Smooth muscle cell (in vitro differentiated cells): ENCODE measurements around the gene SEC11A. TPM values are rescaled to one million over a fixed set of nuclear protein-coding genes. Genes with fewer than 3 reads are reported as not detected.
A peak's percentile ranks its signal among the peaks of the same experiment; 100 is the strongest.

Experiments
- DNase-seq: peaks from one replicate; lab custom pipeline; 2025; ENCODE audit not compliant: unreplicated experiment; lab: John Stamatoyannopoulos, UW
- H2AFZ ChIP-seq: fragments of 200-600 bp; sonication (generic); 2 replicates; pipeline ENCODE4 v1.6.0; 2016; ENCODE audit warnings: antibody characterized with exemption, low read depth, mild to moderate bottlenecking
- H3F3A ChIP-seq: fragments of 200-600 bp; sonication (generic); 2 replicates; pipeline ENCODE4 v1.6.0; 2017; ENCODE audit warnings: antibody characterized with exemption, low read depth
- H3K27ac ChIP-seq: fragments of 200-600 bp; sonication (generic); 2 replicates; pipeline ENCODE4 v1.5.1; 2016; ENCODE audit warnings: low read depth, mild to moderate bottlenecking
- H3K27me3 ChIP-seq: fragments of 200-600 bp; sonication (generic); 2 replicates; pipeline ENCODE4 v1.6.1; 2016; ENCODE audit warnings: low read depth, mild to moderate bottlenecking
- H3K36me3 ChIP-seq: fragments of 200-600 bp; sonication (generic); 2 replicates; pipeline ENCODE4 v1.5.1; 2016; ENCODE audit warnings: low read depth
- H3K4me1 ChIP-seq: fragments of 200-600 bp; sonication (generic); 2 replicates; pipeline ENCODE4 v1.5.1; 2016; ENCODE audit warnings: low read depth
- H3K4me2 ChIP-seq: fragments of 200-600 bp; sonication (generic); 2 replicates; pipeline ENCODE4 v1.6.0; 2016; ENCODE audit warnings: mild to moderate bottlenecking
- H3K4me3 ChIP-seq: fragments of 200-600 bp; sonication (generic); 2 replicates; pipeline ENCODE4 v1.5.1; 2016; ENCODE audit warnings: mild to moderate bottlenecking
- H3K79me2 ChIP-seq: fragments of 200-600 bp; sonication (generic); 2 replicates; pipeline ENCODE4 v1.6.0; 2016; ENCODE audit warnings: low read depth, mild to moderate bottlenecking
- H3K9ac ChIP-seq: fragments of 200-600 bp; sonication (generic); 2 replicates; pipeline ENCODE4 v1.6.0; 2016; ENCODE audit warnings: low read depth
- H3K9me3 ChIP-seq: fragments of 200-600 bp; sonication (generic); replicated peaks from 2 replicates; pipeline ENCODE4 v1.5.1; 2016; ENCODE audit warnings: low read depth
- H4K20me1 ChIP-seq: fragments of 200-600 bp; sonication (generic); 2 replicates; pipeline ENCODE4 v1.6.0; 2016; ENCODE audit warnings: low read depth
- CTCF ChIP-seq: fragments of 200-600 bp; sonication (generic); IDR thresholded peaks from 2 replicates; pipeline ENCODE4 v1.5.1; 2017; ENCODE audit warnings: borderline replicate concordance, mild to moderate bottlenecking, antibody characterized with exemption; ENCODE audit not compliant: insufficient read depth, poor library complexity, severe bottlenecking
- WGBS: methylation state at CpG from one replicate; pipeline ENCODE4 v1.1.7; 2016; ENCODE audit warnings: low lambda C conversion rate; 5-methylcytosine and 5-hydroxymethylcytosine counted together
- polyA plus RNA-seq: library from polyadenylated mRNA; unstranded; fragments of >200 nt; fragmentation: Nextera tagmentation; extraction: Ambion mirVana; gene quantifications from 2 replicates; pipeline ENCODE4 v1.2.1, GENCODE V29; 2016
- total RNA-seq: library from RNA; depleted of rRNA; stranded (reverse); fragments of >200 nt; gene quantifications from 2 replicates; pipeline ENCODE4 v1.2.3, GENCODE V29; 2014

The SEC11A gene
- total and polyA plus RNA-seq, 2 experiments from 2014 or later, result 228 to 276 TPM

GRCh38 chr15:84638103-84638502 lies 77.8 kb downstream of the SEC11A start:
- no peak overlapping the region for H3K9ac ChIP-seq
- WGBS, result 84% methylated on average over 3 of the region's 3 CpGs
- DNase-seq, result no peak
- peaks cover 7% of the 10 kb centered on the region for H3K36me3 ChIP-seq
- no peak overlapping the region for H3K4me2 ChIP-seq
- TF ChIP-seq CTCF, result no peak
- H3K27me3 ChIP-seq, result no peaks in the 10 kb centered on the region
- no peak overlapping the region for H3K4me3 ChIP-seq
- H3K4me1 ChIP-seq, result peaks cover 9% of the 10 kb centered on the region
- peaks cover 14% of the 10 kb centered on the region for H3K79me2 ChIP-seq
- no peak overlapping the region for H3K27ac ChIP-seq
- no peaks in the 10 kb centered on the region for H3K9me3 ChIP-seq
- peaks cover 8% of the 10 kb centered on the region for H3F3A ChIP-seq
- peaks cover 44% of the 10 kb centered on the region for H4K20me1 ChIP-seq
- no peak overlapping the region for H2AFZ ChIP-seq

DNA sequence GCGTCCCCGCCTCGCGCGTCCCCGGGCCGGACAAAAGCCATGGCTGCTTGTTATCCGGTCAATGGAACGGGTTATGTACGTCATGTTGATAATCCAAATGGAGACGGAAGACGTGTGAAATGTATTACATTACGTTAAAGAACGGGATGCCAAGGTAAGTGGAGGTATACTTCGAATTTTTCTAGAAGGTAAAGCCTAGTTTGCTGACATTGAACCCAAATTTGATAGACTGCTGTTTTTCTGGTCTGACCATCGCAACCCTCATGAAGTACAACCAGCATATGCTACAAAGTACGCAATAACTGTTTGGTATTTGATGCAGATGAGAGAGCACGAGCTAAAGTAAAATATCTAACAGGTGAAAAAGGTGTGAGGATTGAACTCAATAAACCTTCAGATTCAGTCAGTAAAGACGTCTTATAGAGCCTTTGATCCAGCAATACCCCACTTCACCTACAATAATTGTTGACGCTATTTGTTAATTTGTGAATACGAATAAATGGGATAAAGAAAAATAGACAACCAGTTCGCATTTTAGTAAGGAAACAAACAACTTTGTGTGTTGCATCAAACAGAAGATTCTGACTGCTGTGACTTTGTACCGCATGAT lies 81.6 kb downstream of the SEC11A start:
- no peak for DNase-seq
- Histone ChIP-seq H3K4me3 (peak overlapping the region; percentile 67), H3K79me2 (peaks cover 23% of the 10 kb centered on the region), H3K27ac (no peak overlapping the region), H3K9ac (no peak overlapping the region), H2AFZ (no peak overlapping the region), H3K4me1 (peaks cover 20% of the 10 kb centered on the region), H3K36me3 (no peaks in the 10 kb centered on the region), H3K27me3 (no peaks in the 10 kb centered on the region), H4K20me1 (peaks cover 50% of the 10 kb centered on the region), H3K4me2 (peak overlapping the region; percentile 95), H3F3A (peaks cover 6% of the 10 kb centered on the region), H3K9me3 (no peaks in the 10 kb centered on the region)
- 34% methylated on average over 23 of the region's 23 CpGs for WGBS
- TF ChIP-seq CTCF, result no peak

DNA sequence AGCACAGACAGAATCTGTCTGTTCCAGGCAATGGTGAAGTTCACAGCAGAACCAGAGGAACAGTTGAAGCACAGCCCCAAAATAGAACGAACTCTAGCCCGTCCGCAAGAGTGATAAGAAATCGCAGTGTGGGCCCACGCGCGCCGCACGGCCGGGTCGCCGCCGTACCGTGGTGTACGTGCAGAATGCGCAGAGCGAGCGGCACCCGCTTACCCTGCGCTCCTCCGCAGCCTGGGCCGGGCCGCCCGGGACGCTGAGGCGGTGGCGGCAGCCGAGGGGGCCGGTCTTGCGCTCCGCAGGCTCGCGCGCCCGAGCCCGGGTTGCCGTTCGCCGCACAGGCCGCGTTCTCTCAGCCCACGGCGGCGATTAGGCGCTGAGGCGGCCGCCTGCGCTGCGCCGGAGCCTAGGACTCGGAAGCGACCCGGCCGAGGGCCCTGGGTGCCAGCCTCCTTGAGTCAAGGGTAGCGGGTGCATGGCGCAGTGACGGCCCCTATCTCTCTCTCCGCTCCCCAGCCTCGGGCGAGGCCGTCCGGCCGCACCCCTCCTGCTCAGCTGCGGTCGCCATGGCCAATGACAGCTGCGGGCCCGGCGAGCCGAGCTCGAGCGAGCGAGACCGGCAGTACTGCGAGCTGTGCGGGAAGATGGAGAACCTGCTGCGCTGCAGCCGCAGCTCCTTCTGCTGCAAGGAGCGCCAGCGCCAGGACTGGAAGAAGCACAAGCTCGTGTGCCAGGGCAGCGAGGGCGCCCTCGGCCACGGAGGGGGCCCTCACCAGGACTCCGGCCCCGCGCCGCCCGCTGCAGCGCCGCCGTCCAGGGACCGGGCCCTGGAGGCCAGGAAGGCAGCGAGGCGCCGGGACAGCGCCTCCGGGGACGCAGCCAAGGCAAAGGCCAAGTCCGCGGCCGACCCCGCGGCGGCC lies 82.4 kb downstream of the SEC11A start:
- Histone ChIP-seq H3K36me3 (no peaks in the 10 kb centered on the region), H3K4me3 (peak overlapping the region; percentile 67), H3K27me3 (no peaks in the 10 kb centered on the region), H3K9ac (peak overlapping the region; percentile 30), H3K4me2 (peak overlapping the region; percentile 95), H3K4me1 (peaks cover 20% of the 10 kb centered on the region), H3K79me2 (peaks cover 23% of the 10 kb centered on the region), H2AFZ (no peak overlapping the region), H3K9me3 (no peaks in the 10 kb centered on the region), H3F3A (peaks cover 6% of the 10 kb centered on the region), H3K27ac (peak overlapping the region; percentile 10), H4K20me1 (peaks cover 50% of the 10 kb centered on the region)
- TF ChIP-seq CTCF, result no peak
- peak; percentile 71 for DNase-seq
- under 1% methylated on average over 102 of the region's 105 CpGs for WGBS
